Smooth muscle cell of the pulmonary artery (primary cell): ENCODE data around the gene ARF1. TPM values are rescaled to one million over a fixed set of nuclear protein-coding genes. Genes with fewer than 3 reads are reported as not detected.

ENCODE experiments used
- total RNA-seq: library from RNA; depleted of rRNA; stranded (reverse); fragments of >200 nt; gene quantifications from 2 replicates; pipeline ENCODE4 v1.2.3, GENCODE V29; 2014

ARF1 gene
- 317 and 342 TPM in 2 replicates for total RNA-seq

GRCh38 chr1:228082214-228082917 lies at the start of gene ARF1:
ARF1 (plus strand) TSS chr1:228082708; CDS start chr1:228097115, 14,407 bp downstream.

DNA sequence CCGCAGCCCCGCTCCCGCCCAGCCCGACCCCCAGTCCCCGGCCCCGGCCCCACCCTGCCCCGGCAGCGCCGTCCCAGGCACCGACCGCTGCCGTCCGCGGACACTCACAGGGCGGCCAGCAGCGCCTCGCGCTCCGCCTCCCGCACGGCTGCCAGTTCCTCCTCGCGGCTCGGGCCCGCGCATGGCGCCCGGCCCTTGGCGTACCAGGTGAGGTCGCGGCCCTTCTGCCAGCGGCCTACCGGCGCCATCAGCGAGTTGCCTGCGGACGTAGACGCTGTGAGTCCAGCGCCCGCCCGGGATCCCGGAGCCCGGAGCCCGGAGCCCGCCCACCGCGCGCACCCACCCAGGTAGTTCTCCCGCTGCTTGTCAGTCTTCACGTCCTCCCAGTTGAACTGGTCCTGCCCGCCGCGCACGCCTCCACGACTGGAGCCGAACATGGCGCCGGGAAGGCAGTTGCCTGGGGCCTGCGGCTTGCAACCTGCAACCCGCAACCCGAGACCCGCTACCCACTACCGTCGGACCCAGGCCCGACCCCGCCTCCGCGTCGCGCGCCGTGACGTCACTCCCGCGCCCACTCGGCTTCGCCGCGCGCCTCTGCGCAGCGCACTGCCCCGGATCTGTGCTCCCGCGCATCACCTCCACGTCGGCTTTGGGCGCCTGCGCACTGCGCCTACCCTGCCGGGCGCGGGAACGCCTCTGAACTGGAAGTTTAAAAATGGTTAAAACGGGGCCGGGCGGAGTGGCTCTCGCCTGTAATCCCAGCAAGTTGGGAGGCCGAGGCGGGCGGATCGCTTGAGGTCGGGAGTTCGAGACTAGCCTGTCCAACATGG lies 20.5 kb downstream of the ARF1 start, which contains the start of gene C1orf35:
TSS of gene C1orf35 (minus strand) at position 535 of the 830 bp plus-strand sequence. CDS start at position 437, 98 bp downstream.

DNA sequence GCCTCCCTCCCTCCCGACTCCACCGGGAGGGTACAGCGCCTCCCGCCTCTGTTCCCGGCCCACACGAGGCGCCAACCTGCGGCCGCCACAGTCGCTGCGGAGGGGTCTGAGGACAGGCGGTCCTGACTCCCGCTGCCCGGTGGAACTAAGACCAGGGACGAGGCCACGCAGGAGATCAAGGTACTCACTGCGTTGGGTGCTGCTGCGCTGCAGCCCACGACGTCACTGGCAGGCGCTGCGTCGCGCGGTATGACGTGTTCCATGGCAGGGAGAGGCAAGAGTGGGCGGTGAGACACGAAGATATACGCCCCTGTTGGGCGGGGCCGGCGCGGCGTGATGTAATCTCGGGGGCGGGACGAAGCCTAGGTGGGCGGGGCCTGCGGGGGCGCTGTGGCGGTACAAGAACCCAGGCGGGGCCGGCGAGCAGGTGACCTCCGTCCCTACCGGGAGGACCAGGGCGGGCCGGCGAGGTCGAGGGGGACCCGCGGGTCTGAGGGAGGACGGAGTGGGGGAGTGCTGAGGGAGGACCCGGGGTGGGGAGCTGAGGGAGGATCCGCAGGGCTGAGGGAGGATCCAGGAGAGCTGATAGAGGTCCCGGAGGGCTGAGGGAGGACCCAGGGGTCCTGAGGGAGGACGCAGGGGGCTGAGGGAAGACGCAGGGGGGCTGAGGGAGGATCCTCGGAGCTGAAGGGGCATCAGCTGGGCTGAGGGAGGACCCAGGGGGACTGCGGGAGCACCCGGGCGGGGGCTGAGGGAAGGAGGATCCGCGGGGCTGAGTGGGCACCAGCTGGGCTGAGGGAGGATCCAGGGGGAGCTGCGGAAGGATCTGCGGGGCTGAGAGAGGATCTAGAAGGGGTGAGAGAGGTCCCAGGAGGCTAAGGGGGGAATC lies 26.8 kb downstream of the ARF1 start, which contains the start of gene MRPL55:
TSS of gene MRPL55 (minus strand) at position 227 of the 889 bp plus-strand sequence. CDS start 1,039 bp downstream, outside the sequence.

GRCh38 chr1:228139931-228140723 lies 57.6 kb downstream of the ARF1 start, which contains the start of gene GUK1:
GUK1 (plus strand) TSS chr1:228140279; CDS start chr1:228140303, 24 bp downstream.

Other genes starting within 250 kb of the ARF1 start
- 0.59 and 1.3 TPM in 2 replicates for gene WNT9A, start 134.8 kb upstream of the ARF1 start, total RNA-seq
- gene WNT3A, start 75.7 kb upstream of the ARF1 start, total RNA-seq: not detected in 2 replicates
- 3.8 and 4.3 TPM in 2 replicates for gene C1orf35, start 20.6 kb downstream of the ARF1 start, total RNA-seq
- 41.1 and 50.7 TPM in 2 replicates for gene MRPL55, start 26.6 kb downstream of the ARF1 start, total RNA-seq
- gene GUK1, start 57.6 kb downstream of the ARF1 start, total RNA-seq: 356 and 400 TPM in 2 replicates
- 4.2 and 5.1 TPM in 2 replicates for gene GJC2, start 67.2 kb downstream of the ARF1 start, total RNA-seq
- 6.3 and 7.4 TPM in 2 replicates for gene IBA57, start 83.1 kb downstream of the ARF1 start, total RNA-seq
- 5.8 and 6.8 TPM in 2 replicates for gene OBSCN, start 125.3 kb downstream of the ARF1 start, total RNA-seq